Smooth muscle cell (in vitro differentiated cells): ENCODE results near the gene MLLT1. TPM values are rescaled to one million over a fixed set of nuclear protein-coding genes. Genes with fewer than 3 reads are reported as not detected.

ENCODE experiments used
- DNase-seq: peaks from one replicate; lab custom pipeline; 2025; ENCODE audit not compliant: unreplicated experiment; lab: John Stamatoyannopoulos, UW
- H2AFZ ChIP-seq: fragments of 200-600 bp; sonication (generic); 2 replicates; pipeline ENCODE4 v1.6.0; 2016; ENCODE audit warnings: antibody characterized with exemption, low read depth, mild to moderate bottlenecking
- H3F3A ChIP-seq: fragments of 200-600 bp; sonication (generic); 2 replicates; pipeline ENCODE4 v1.6.0; 2017; ENCODE audit warnings: antibody characterized with exemption, low read depth
- H3K27ac ChIP-seq: fragments of 200-600 bp; sonication (generic); 2 replicates; pipeline ENCODE4 v1.5.1; 2016; ENCODE audit warnings: low read depth, mild to moderate bottlenecking
- H3K27me3 ChIP-seq: fragments of 200-600 bp; sonication (generic); 2 replicates; pipeline ENCODE4 v1.6.1; 2016; ENCODE audit warnings: low read depth, mild to moderate bottlenecking
- H3K36me3 ChIP-seq: fragments of 200-600 bp; sonication (generic); 2 replicates; pipeline ENCODE4 v1.5.1; 2016; ENCODE audit warnings: low read depth
- H3K4me1 ChIP-seq: fragments of 200-600 bp; sonication (generic); 2 replicates; pipeline ENCODE4 v1.5.1; 2016; ENCODE audit warnings: low read depth
- H3K4me2 ChIP-seq: fragments of 200-600 bp; sonication (generic); 2 replicates; pipeline ENCODE4 v1.6.0; 2016; ENCODE audit warnings: mild to moderate bottlenecking
- H3K4me3 ChIP-seq: fragments of 200-600 bp; sonication (generic); 2 replicates; pipeline ENCODE4 v1.5.1; 2016; ENCODE audit warnings: mild to moderate bottlenecking
- H3K79me2 ChIP-seq: fragments of 200-600 bp; sonication (generic); 2 replicates; pipeline ENCODE4 v1.6.0; 2016; ENCODE audit warnings: low read depth, mild to moderate bottlenecking
- H3K9ac ChIP-seq: fragments of 200-600 bp; sonication (generic); 2 replicates; pipeline ENCODE4 v1.6.0; 2016; ENCODE audit warnings: low read depth
- H3K9me3 ChIP-seq: fragments of 200-600 bp; sonication (generic); replicated peaks from 2 replicates; pipeline ENCODE4 v1.5.1; 2016; ENCODE audit warnings: low read depth
- H4K20me1 ChIP-seq: fragments of 200-600 bp; sonication (generic); 2 replicates; pipeline ENCODE4 v1.6.0; 2016; ENCODE audit warnings: low read depth
- CTCF ChIP-seq: fragments of 200-600 bp; sonication (generic); IDR thresholded peaks from 2 replicates; pipeline ENCODE4 v1.5.1; 2017; ENCODE audit warnings: borderline replicate concordance, mild to moderate bottlenecking, antibody characterized with exemption; ENCODE audit not compliant: insufficient read depth, poor library complexity, severe bottlenecking
- WGBS: methylation state at CpG from one replicate; pipeline ENCODE4 v1.1.7; 2016; ENCODE audit warnings: low lambda C conversion rate; 5-methylcytosine and 5-hydroxymethylcytosine counted together
- polyA plus RNA-seq: library from polyadenylated mRNA; unstranded; fragments of >200 nt; fragmentation: Nextera tagmentation; extraction: Ambion mirVana; gene quantifications from 2 replicates; pipeline ENCODE4 v1.2.1, GENCODE V29; 2016
- total RNA-seq: library from RNA; depleted of rRNA; stranded (reverse); fragments of >200 nt; gene quantifications from 2 replicates; pipeline ENCODE4 v1.2.3, GENCODE V29; 2014

The MLLT1 gene
- total and polyA plus RNA-seq, 2 experiments from 2014 or later = 18.8 to 27.3 TPM

DNA sequence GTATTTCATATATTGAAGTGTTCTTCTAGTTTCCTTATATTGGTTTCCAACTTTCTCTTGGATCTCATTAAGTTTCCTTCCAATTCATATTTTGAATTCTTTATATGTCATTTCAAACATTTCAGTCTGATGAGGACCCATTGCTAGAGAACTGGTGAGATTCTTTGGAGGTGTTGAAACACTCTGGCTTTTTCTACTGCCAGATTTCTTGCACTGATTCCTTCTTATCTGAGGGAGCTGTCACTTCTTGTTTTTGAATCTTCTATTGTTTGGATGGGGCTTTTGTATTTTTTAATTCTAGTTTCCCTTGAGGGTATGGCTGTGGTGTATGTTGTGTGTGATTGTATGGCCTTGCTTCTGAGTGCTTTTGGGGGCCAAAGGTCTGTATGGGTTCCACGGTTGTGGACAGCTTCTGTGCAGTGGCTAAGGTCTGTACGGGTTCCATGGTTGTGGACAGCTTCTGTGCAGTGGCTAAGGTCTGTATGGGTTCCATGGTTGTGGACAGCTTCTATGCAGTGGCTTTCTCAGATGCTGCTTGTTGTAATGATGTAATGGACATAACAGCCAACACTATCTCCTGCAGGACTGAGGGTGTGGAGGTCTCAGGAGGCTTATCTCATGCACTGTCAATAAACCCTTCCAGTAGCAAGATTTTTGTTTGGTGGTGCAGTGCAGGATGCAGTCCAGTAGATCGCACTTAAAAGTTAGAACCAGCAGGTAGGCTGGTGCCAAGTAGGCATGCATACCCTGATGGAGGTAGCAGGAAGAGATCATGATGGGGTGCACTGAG is 107.5 kb downstream of the MLLT1 start:
- H4K20me1 ChIP-seq = no peaks in the 10 kb centered on the region
- H2AFZ ChIP-seq = no peak overlapping the region
- TF ChIP-seq CTCF = no peak
- 75% methylated on average over 3 of the region's 3 CpGs for WGBS
- H3K9me3 ChIP-seq = no peaks in the 10 kb centered on the region
- H3K4me1 ChIP-seq = no peaks in the 10 kb centered on the region
- H3K27me3 ChIP-seq = no peaks in the 10 kb centered on the region
- H3K27ac ChIP-seq = no peak overlapping the region
- no peaks in the 10 kb centered on the region for H3K79me2 ChIP-seq
- no peak overlapping the region for H3K9ac ChIP-seq
- H3K36me3 ChIP-seq = no peaks in the 10 kb centered on the region
- no peaks in the 10 kb centered on the region for H3F3A ChIP-seq
- H3K4me3 ChIP-seq = no peak overlapping the region
- no peak for DNase-seq
- no peak overlapping the region for H3K4me2 ChIP-seq

DNA sequence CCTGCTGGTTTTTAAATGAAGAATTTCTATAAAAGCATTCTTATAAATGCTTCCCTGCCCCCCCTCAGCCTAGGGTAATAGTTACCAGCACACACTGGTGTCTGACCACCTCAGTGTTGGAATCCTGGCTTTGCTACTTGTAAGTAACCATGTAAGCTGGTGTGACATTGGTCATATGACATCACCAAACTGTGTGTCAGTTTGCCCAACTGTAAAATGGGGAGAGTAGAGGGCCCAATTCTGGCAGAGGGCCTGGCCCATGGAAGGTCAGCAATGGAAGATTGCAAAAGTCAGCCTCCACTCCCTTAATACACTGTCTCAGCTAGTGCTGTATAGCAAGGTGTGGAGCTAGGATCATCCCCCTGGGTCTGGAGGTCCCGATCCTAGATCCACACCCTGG is 112.7 kb downstream of the MLLT1 start:
- Histone ChIP-seq H3K27me3 (no peaks in the 10 kb centered on the region), H3K36me3 (no peaks in the 10 kb centered on the region), H2AFZ (no peak overlapping the region), H3K4me2 (no peak overlapping the region), H4K20me1 (no peaks in the 10 kb centered on the region), H3K9ac (no peak overlapping the region), H3K4me1 (no peaks in the 10 kb centered on the region), H3K27ac (no peak overlapping the region), H3F3A (no peaks in the 10 kb centered on the region), H3K79me2 (no peaks in the 10 kb centered on the region), H3K9me3 (no peaks in the 10 kb centered on the region), H3K4me3 (no peak overlapping the region)
- DNase-seq = no peak
- WGBS = 94% methylated on average over 1 of the region's 1 CpG
- TF ChIP-seq CTCF = no peak

- no peaks in the 10 kb centered on the region for H3K4me1 ChIP-seq
- H2AFZ ChIP-seq = no peak overlapping the region
- H3K9ac ChIP-seq = no peak overlapping the region
- no peak for TF ChIP-seq CTCF
- H3K27ac ChIP-seq = no peak overlapping the region
- no peak for DNase-seq
- H3F3A ChIP-seq = no peaks in the 10 kb centered on the region
- H3K9me3 ChIP-seq = no peaks in the 10 kb centered on the region
- H4K20me1 ChIP-seq = no peaks in the 10 kb centered on the region
- no peak overlapping the region for H3K4me3 ChIP-seq
- no peaks in the 10 kb centered on the region for H3K27me3 ChIP-seq
- H3K79me2 ChIP-seq = no peaks in the 10 kb centered on the region
- no peak overlapping the region for H3K4me2 ChIP-seq
- 87% methylated on average over 5 of the region's 5 CpGs for WGBS
- no peaks in the 10 kb centered on the region for H3K36me3 ChIP-seq
Measured at GRCh38 chr19:6164906-6165531, 114.8 kb downstream of the MLLT1 start.
